Fibroblast of villous mesenchyme (primary cell): ENCODE measurements around the gene RHOV. TPM values are rescaled to one million over a fixed set of nuclear protein-coding genes. Genes with fewer than 3 reads are reported as not detected.

Experiments used
- DNase-seq: peaks from one replicate; pipeline ENCODE4 v3.0.0-alpha.2; 2010; ENCODE audit warnings: low read depth
- H3K4me3 ChIP-seq: 2 replicates; pipeline ENCODE4 v1.5.1; 2011; ENCODE audit warnings: low read depth, mild to moderate bottlenecking, low read length
- total RNA-seq: library from RNA; depleted of rRNA; stranded (reverse); fragments of >200 nt; gene quantifications from 2 replicates; pipeline ENCODE4 v1.2.3, GENCODE V29; 2012
- TF ChIP-seq, protein P1 (sequence below): IDR thresholded peaks from 2 replicates; pipeline ENCODE4 v1.5.1; 2012; ENCODE audit warnings: low read depth, mild to moderate bottlenecking, low read length; ENCODE audit not compliant: insufficient read depth

Gene RHOV
- total RNA-seq, 1 donor: not detected

- TF ChIP-seq, protein P1, sequence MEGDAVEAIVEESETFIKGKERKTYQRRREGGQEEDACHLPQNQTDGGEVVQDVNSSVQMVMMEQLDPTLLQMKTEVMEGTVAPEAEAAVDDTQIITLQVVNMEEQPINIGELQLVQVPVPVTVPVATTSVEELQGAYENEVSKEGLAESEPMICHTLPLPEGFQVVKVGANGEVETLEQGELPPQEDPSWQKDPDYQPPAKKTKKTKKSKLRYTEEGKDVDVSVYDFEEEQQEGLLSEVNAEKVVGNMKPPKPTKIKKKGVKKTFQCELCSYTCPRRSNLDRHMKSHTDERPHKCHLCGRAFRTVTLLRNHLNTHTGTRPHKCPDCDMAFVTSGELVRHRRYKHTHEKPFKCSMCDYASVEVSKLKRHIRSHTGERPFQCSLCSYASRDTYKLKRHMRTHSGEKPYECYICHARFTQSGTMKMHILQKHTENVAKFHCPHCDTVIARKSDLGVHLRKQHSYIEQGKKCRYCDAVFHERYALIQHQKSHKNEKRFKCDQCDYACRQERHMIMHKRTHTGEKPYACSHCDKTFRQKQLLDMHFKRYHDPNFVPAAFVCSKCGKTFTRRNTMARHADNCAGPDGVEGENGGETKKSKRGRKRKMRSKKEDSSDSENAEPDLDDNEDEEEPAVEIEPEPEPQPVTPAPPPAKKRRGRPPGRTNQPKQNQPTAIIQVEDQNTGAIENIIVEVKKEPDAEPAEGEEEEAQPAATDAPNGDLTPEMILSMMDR: no peak
- DNase-seq: no peak
Measured at GRCh38 chr15:40917585-40917984, 43.6 kb upstream of the RHOV start.

GRCh38 chr15:40915679-40916078, 41.6 kb upstream of the RHOV start:
- no peak for DNase-seq
- H3K4me3 ChIP-seq: no peak overlapping the region
- TF ChIP-seq, protein P1: no peak

More at GRCh38 chr15:40917585-40917984, 43.6 kb upstream of the RHOV start:
- H3K4me3 ChIP-seq: no peak overlapping the region

- DNase-seq: no peak
- H3K4me3 ChIP-seq: no peak overlapping the region
- TF ChIP-seq, protein P1: no peak
Measured at GRCh38 chr15:40915116-40915661, 41.2 kb upstream of the RHOV start.

GRCh38 chr15:40914486-40914885, 40.5 kb upstream of the RHOV start:
- no peak overlapping the region for H3K4me3 ChIP-seq
- no peak for DNase-seq
- TF ChIP-seq, protein P1: no peak

DNA sequence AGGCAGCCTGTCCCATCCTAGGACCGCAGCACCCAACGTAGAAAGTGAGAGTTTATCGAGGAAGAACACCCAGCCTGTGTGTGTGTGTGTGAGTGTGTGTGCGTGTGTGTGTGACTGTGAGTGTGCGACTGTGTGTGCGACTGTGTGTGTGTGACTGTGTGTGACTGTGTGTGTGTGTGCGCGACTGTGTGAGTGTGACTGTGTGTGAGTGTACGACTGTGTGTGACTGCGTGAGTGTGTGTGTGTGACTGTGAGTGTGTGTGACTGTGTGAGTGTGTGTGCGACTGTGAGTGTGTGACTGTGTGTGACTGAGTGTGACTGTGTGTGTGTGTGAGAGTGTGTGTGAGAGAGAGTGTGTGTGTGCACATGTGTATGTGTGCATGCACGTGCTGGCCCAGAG, 40.0 kb upstream of the RHOV start:
- TF ChIP-seq, protein P1: no peak
- no peak for DNase-seq
- no peak overlapping the region for H3K4me3 ChIP-seq

GRCh38 chr15:40912478-40912877, 38.4 kb upstream of the RHOV start:
- TF ChIP-seq, protein P1: no peak
- H3K4me3 ChIP-seq: no peak overlapping the region
- no peak for DNase-seq

DNA sequence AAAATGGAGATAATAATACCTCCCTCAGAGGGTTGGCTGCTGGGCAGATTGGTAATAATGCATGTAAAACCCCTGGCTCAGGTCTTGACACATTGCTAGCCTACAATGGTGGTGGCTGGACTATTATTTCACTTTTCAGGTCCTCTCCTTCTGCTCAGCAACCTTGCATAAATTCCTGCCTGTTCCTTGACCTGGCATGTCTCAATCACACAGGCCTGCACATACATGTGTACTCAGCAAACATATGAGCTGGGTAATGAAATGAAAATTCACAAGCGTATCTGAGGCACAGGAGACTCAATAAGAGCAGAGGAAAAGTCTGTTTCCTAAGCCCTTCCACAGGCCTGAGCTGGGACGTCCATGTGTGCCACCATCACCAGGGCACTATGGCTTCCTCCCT, 37.7 kb upstream of the RHOV start:
- no peak for DNase-seq
- TF ChIP-seq, protein P1: no peak
- no peak overlapping the region for H3K4me3 ChIP-seq
